Stomach (tissue), 9 donors: Measurements from ENCODE around the gene BCORL1. TPM values are rescaled to one million over a fixed set of nuclear protein-coding genes. Genes with fewer than 3 reads are reported as not detected.
A peak's percentile ranks its signal among the peaks of the same experiment; 100 is the strongest.

Experiments
- DNase-seq, 2 donors: peaks; one replicate each; pipeline versions ENCODE4 v3.0.0 to v3.0.0-alpha.2; 2013 to 2019
- H3K27ac ChIP-seq, 5 donors: fragments of 200-600 bp in 4 of 5; sonication (generic) in 4 of 5; one replicate each; pipeline ENCODE4 v1.5.1; 2013 to 2019; ENCODE audit warnings: mild to moderate bottlenecking in 1 of 5, moderate library complexity in 1 of 5
- H3K27me3 ChIP-seq, 3 donors: fragments of 200-600 bp; sonication (generic); one replicate each; pipeline ENCODE4 v1.5.1; 2017 to 2019; ENCODE audit warnings: mixed run types in 1 of 3
- H3K36me3 ChIP-seq, 4 donors: fragments of 200-600 bp; sonication (generic); 1 replicate in 3 of 4; 2 replicates in 1 of 4; pipeline ENCODE4 v1.5.1; 2016 to 2019
- H3K4me1 ChIP-seq, 4 donors: fragments of 200-600 bp; sonication (generic); one replicate each; pipeline ENCODE4 v1.5.1; 2016 to 2019
- H3K4me3 ChIP-seq, 4 donors: fragments of 200-600 bp; sonication (generic) in 3 of 4; one replicate each; pipeline ENCODE4 v1.5.1; 2016 to 2019; ENCODE audit warnings: mild to moderate bottlenecking in 1 of 4
- H3K9me3 ChIP-seq, 4 donors: fragments of 200-600 bp; sonication (generic); one replicate each; pipeline ENCODE4 v1.5.1; 2016 to 2019
- EP300 ChIP-seq: sonication (generic); formaldehyde crosslinking; IDR thresholded peaks from one replicate; pipeline ENCODE4 v1.6.1; 2017; ENCODE audit warnings: antibody characterized with exemption
- POLR2A ChIP-seq, 4 donors: fragments of 450-650 bp; IDR thresholded peaks; one replicate each; pipeline ENCODE4 v1.6.1; 2016; ENCODE audit warnings: antibody characterized with exemption in 4 of 4, control low read depth in 2 of 4, mild to moderate bottlenecking in 1 of 4, moderate library complexity in 1 of 4
- POLR2AphosphoS5 ChIP-seq, 3 donors: sonication (generic); formaldehyde crosslinking; IDR thresholded peaks; one replicate each; pipeline ENCODE4 v1.6.1; 2016; ENCODE audit warnings: antibody characterized with exemption in 3 of 3
- WGBS, 5 donors: extraction: QIAGEN DNeasy Blood & Tissue Kit in 3 of 5; methylation state at CpG; one replicate each; pipeline versions ENCODE4 v1.1.5 to v1.1.7; 2013 to 2018; 5-methylcytosine and 5-hydroxymethylcytosine counted together
- intact Hi-C: fragments of 100-400 bp; cut with DNase I; formaldehyde crosslinking; loops from one replicate; pipeline ENCODE4 v1.15.1; 2023; ENCODE audit warnings: low total_unique reads
- polyA plus RNA-seq, 3 donors: library from polyadenylated mRNA; stranded (reverse); fragments of 200-250 nt; gene quantifications; one replicate each; pipeline ENCODE4 v1.2.3, GENCODE V29; 2013
- total RNA-seq, 5 donors: library from RNA; depleted of rRNA; stranded (reverse); fragments of >200 nt; gene quantifications; one replicate each; pipeline versions ENCODE4 v1.1.0 to v1.2.3, GENCODE V29; 2014 to 2016
- TF ChIP-seq, protein P1 (sequence below), 7 experiments: fragments of 450-650 bp in 4 of 7; fragments of 200-600 bp in 3 of 7; sonication (generic) in 3 of 7; IDR thresholded peaks; one replicate each; pipeline ENCODE4 v1.5.1; 2016 to 2019; ENCODE audit warnings: antibody characterized with exemption in 7 of 7, control low read depth in 2 of 7, mild to moderate bottlenecking in 1 of 7
- donor health status: healthy with polysubstance abuse.
- donor health status: Bipolar disorder and iron deficiency.
- donor health status: healthy.

The BCORL1 gene
- total and polyA plus RNA-seq, 8 donors, result 0.89 to 16.8 (median 2.7) TPM

GRCh38 chrX:129934461-129934860 is 48.0 kb upstream of the BCORL1 start:
- intact Hi-C loops, result no loop called here
- Histone ChIP-seq H3K27me3 (no peaks in the 10 kb centered on the region), H3K4me1 (no peaks in the 10 kb centered on the region), H3K9me3 (no peaks in the 10 kb centered on the region), H3K4me3 (no peak overlapping the region), H3K36me3 (peaks cover 0 to 2% (median 0%) of the 10 kb centered on the region in 4 donors), H3K27ac (no peak overlapping the region)
- 58 to 70% (median 68%) methylated on average over 9 to 10 of the region's 10 CpGs for WGBS, 5 donors
- no peak for TF ChIP-seq EP300
- no peak for TF ChIP-seq POLR2A (IDR thresholded peaks at IDR 0.05)
- no peak for TF ChIP-seq POLR2AphosphoS5 (IDR thresholded peaks at IDR 0.05)
- TF ChIP-seq, protein P1, sequence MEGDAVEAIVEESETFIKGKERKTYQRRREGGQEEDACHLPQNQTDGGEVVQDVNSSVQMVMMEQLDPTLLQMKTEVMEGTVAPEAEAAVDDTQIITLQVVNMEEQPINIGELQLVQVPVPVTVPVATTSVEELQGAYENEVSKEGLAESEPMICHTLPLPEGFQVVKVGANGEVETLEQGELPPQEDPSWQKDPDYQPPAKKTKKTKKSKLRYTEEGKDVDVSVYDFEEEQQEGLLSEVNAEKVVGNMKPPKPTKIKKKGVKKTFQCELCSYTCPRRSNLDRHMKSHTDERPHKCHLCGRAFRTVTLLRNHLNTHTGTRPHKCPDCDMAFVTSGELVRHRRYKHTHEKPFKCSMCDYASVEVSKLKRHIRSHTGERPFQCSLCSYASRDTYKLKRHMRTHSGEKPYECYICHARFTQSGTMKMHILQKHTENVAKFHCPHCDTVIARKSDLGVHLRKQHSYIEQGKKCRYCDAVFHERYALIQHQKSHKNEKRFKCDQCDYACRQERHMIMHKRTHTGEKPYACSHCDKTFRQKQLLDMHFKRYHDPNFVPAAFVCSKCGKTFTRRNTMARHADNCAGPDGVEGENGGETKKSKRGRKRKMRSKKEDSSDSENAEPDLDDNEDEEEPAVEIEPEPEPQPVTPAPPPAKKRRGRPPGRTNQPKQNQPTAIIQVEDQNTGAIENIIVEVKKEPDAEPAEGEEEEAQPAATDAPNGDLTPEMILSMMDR (IDR thresholded peaks at IDR 0.05), result no peak
- DNase-seq, result no peak

DNA sequence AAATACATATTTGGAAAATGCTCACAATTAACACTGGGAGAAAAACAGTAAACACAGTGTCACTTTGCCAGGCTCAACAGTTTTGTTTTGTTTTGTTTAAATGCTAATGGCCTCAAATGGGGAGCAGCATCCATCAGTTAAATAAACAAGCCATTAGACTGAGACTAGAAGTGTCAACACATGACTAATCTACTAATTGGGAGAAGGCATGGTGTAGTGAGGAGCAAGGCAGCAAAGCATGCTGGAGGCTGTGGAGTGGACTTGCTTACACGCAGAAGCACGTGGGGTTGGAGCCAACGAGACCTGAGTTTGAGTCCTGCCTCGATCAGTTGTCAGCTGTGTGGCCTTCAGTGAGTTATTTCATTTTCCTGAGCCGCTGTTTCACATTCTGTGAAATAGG is 47.5 kb upstream of the BCORL1 start:
- Histone ChIP-seq H3K27me3 (no peaks in the 10 kb centered on the region), H3K4me1 (no peaks in the 10 kb centered on the region), H3K36me3 (no peaks in the 10 kb centered on the region), H3K9me3 (no peaks in the 10 kb centered on the region), H3K4me3 (no peak overlapping the region), H3K27ac (no peak overlapping the region)
- 64 to 89% (median 85%) methylated on average over 5 of the region's 5 CpGs for WGBS, 5 donors
- intact Hi-C loops, result no loop called here
- no peak for DNase-seq
- TF ChIP-seq, protein P1 (IDR thresholded peaks at IDR 0.05), result no peak
- TF ChIP-seq POLR2A (IDR thresholded peaks at IDR 0.05) (no peak), POLR2AphosphoS5 (IDR thresholded peaks at IDR 0.05) (no peak), EP300 (no peak)

GRCh38 chrX:129938081-129938480 is 44.4 kb upstream of the BCORL1 start:
- Histone ChIP-seq H3K27ac (no peak overlapping the region), H3K4me1 (no peaks in the 10 kb centered on the region), H3K4me3 (no peak overlapping the region), H3K27me3 (peaks cover 0 to 2% (median 0%) of the 10 kb centered on the region in 3 donors), H3K9me3 (no peaks in the 10 kb centered on the region), H3K36me3 (no peaks in the 10 kb centered on the region)
- TF ChIP-seq POLR2AphosphoS5 (IDR thresholded peaks at IDR 0.05) (no peak), POLR2A (IDR thresholded peaks at IDR 0.05) (no peak), EP300 (no peak)
- TF ChIP-seq, protein P1 (IDR thresholded peaks at IDR 0.05), result no peak
- WGBS, 5 donors, result 66 to 87% (median 77%) methylated on average over 4 of the region's 4 CpGs
- DNase-seq, result no peak
- intact Hi-C loops, result no loop called here

GRCh38 chrX:129939986-129940385 is 42.4 kb upstream of the BCORL1 start:
- H3K27ac ChIP-seq, result no peak overlapping the region
- peaks cover 0 to 2% (median 0%) of the 10 kb centered on the region in 3 donors for H3K27me3 ChIP-seq
- H3K4me1 ChIP-seq, result no peaks in the 10 kb centered on the region
- H3K36me3 ChIP-seq, result no peaks in the 10 kb centered on the region
- H3K4me3 ChIP-seq, result no peak overlapping the region
- no peaks in the 10 kb centered on the region for H3K9me3 ChIP-seq
- peak in 1 of 2 donors; percentile 34 for DNase-seq
- WGBS, 5 donors, result 32 to 53% (median 43%) methylated on average over 7 to 8 of the region's 8 CpGs
- TF ChIP-seq, protein P1 (IDR thresholded peaks at IDR 0.05), result no peak
- TF ChIP-seq POLR2A (IDR thresholded peaks at IDR 0.05) (no peak), EP300 (no peak), POLR2AphosphoS5 (IDR thresholded peaks at IDR 0.05) (no peak)
- intact Hi-C loops, result no loop called here
